ENCODE measurements around the gene MDM4.
"Not testable (repeated sequence)": the region's sequence is repeated elsewhere in the genome, so short reads cannot be mapped to it uniquely, and the experiment has no call there.

Gene MDM4

GRCh38 chr1:204493145-204493983 is 22.8 kb upstream of the MDM4 start:
- DNase-seq = no peak

- DNase-seq = peak; percentile 62 to 79
Observed at GRCh38 chr1:204493984-204494280, 22.3 kb upstream of the MDM4 start.

GRCh38 chr1:204494281-204495077 is 21.7 kb upstream of the MDM4 start, which contains the start of gene PIK3C2B:
Gene PIK3C2B, minus strand, starts transcription at chr1:204494805. Its CDS starts 25,003 bp downstream, at chr1:204469802.
- DNase-seq = peak; percentile 61 to 62

- no peak for DNase-seq
Observed at GRCh38 chr1:204495078-204495753, 21.0 kb upstream of the MDM4 start.

- DNase-seq = no peak
Observed at GRCh38 chr1:204495777-204496176, 20.4 kb upstream of the MDM4 start.

- peak in 1 of 2 donors; percentile 11 for DNase-seq
Observed at GRCh38 chr1:204498981-204499380, 17.2 kb upstream of the MDM4 start.

- DNase-seq = no peak
Observed at GRCh38 chr1:204499511-204500468, 16.4 kb upstream of the MDM4 start.

- DNase-seq = no peak
Observed at GRCh38 chr1:204502241-204502640, 14.0 kb upstream of the MDM4 start.

GRCh38 chr1:204503122-204503912 is 12.9 kb upstream of the MDM4 start:
- peak in 1 of 2 donors; percentile 81 for DNase-seq

GRCh38 chr1:204503913-204504519 is 12.2 kb upstream of the MDM4 start:
- DNase-seq = no peak

- no peak for DNase-seq
Observed at GRCh38 chr1:204505674-204506200, 10.5 kb upstream of the MDM4 start.

GRCh38 chr1:204506201-204506968 is 9.8 kb upstream of the MDM4 start:
- DNase-seq = peak; percentile 52 to 79

GRCh38 chr1:204506969-204507316 is 9.3 kb upstream of the MDM4 start:
- DNase-seq = peak; percentile 65 to 90

GRCh38 chr1:204507317-204508105 is 8.7 kb upstream of the MDM4 start:
- no peak for DNase-seq

- DNase-seq = no peak
Observed at GRCh38 chr1:204509186-204509635, 7.0 kb upstream of the MDM4 start.

GRCh38 chr1:204511366-204511765 is 4.8 kb upstream of the MDM4 start:
- no peak for DNase-seq

- peak in 1 of 2 donors; percentile 91 for DNase-seq
Observed at GRCh38 chr1:204513117-204513716, 3.0 kb upstream of the MDM4 start.

GRCh38 chr1:204514828-204515227 is 1.4 kb upstream of the MDM4 start:
- no peak for DNase-seq

- DNase-seq = not testable (repeated sequence)
Observed at GRCh38 chr1:204517382-204517781, 1.2 kb downstream of the MDM4 start.
